GM12878 (cell line): ENCODE measurements around the gene TUBGCP3.

ENCODE experiments used
- ATF7 ChIP-seq: fragments of 450-650 bp; IDR thresholded peaks from 2 replicates; pipeline ENCODE4 v1.6.1; 2016; ENCODE audit warnings: low read depth, mild to moderate bottlenecking
- POLR2A ChIP-seq: IDR thresholded peaks from 2 replicates; pipeline ENCODE4 v1.6.1; 2011; ENCODE audit warnings: low read depth, mild to moderate bottlenecking, low read length

- TF ChIP-seq POLR2A (no peak), ATF7 (no peak)
Measured at GRCh38 chr13:112510002-112510780, 77.8 kb downstream of the TUBGCP3 start.
